ENCODE measurements around the gene FAM98A.
A peak's percentile ranks its signal among the peaks of the same experiment; 100 is the strongest.

The FAM98A gene

GRCh38 chr2:33595385-33595784 is 3.7 kb downstream of the FAM98A start:
- DNase-seq, result no peak

- DNase-seq, result no peak
These were observed 9.7 kb downstream of the FAM98A start for GRCh38 chr2:33589444-33589843.

GRCh38 chr2:33588232-33588631 is 10.9 kb downstream of the FAM98A start:
- no peak for DNase-seq

DNA sequence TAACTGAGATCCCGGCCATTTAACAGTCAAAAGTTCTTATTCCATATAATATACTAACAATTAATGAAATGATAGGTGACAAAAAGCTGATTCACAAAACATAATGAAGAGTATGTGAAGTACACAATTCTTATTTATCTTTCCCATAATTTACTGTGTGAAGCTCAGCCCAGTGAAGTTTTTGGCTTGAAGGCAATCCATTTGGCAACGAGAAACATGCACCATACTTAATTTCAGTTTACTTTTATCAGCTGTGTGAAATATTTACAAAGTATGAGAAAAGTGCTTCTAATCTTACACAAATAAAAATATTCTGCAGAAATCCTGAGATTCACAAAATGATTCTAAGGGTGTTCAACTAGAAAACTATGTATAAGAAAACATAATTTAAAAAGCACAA is 12.3 kb downstream of the FAM98A start:
- DNase-seq, result no peak

GRCh38 chr2:33583194-33583938 is 15.7 kb downstream of the FAM98A start:
- peak; percentile 12 for DNase-seq

- DNase-seq, result no peak
These were observed 17.2 kb downstream of the FAM98A start for GRCh38 chr2:33581872-33582271.

DNA sequence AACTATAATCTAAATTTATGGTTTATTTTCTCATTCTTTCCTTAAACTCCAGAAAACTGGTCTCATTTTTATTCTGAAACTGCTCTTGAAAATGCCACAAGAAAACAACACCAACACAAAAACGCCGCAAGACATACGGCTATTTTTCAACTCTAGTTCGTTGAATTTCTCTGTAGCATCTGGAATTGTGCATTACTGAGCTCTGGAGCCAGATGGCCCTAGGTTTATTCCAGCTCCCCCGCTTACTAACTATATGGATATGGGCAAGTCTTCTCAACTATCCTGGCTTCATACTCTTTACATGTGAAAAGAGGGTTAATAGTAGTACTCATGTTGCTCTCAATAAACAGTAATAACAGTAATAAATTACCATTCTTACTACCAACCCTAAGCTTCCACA is 19.9 kb downstream of the FAM98A start:
- DNase-seq, result no peak

GRCh38 chr2:33577668-33578067 is 21.4 kb downstream of the FAM98A start:
- DNase-seq, result no peak

- no peak for DNase-seq
These were observed 22.0 kb downstream of the FAM98A start for GRCh38 chr2:33577084-33577483.

DNA sequence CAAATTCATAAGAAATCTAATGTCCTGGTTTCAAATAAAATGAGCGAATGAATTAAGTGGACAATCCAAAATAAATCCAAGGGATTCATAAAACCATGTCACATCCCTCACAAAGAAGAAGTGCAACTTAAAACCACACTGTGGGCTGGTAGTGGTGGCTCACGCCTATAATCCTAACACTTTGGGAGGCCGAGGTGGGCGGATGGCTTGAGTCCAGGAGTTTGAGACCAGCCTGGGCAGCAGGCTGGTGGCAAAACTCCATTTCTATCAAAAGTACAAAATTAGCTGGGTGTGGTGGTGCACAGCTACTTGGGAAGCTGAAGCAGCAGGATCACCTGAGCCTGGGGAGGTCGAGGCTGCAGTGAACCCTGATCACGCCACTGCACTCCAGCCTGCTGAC is 25.4 kb downstream of the FAM98A start:
- DNase-seq, result no peak

- DNase-seq, result no peak
These were observed 28.4 kb downstream of the FAM98A start for GRCh38 chr2:33570681-33571080.

DNA sequence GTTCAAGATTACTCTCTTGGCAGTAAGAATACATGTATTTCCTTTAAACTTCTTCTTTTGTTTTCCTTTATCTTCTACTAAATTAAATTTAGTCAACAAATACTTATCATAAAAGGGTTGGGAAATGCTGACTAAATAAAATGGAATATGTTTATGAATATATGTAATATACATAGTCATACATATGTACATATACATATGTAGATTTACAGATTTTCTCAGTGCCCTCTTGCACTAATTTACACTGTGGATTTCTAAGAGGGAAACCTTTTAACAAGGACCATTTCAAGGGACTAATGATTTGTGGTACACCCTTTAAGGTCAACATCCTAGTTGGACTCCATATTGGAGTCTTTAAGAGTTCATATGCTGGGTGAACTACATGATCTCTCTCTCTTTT is 37.2 kb downstream of the FAM98A start:
- no peak for DNase-seq

DNA sequence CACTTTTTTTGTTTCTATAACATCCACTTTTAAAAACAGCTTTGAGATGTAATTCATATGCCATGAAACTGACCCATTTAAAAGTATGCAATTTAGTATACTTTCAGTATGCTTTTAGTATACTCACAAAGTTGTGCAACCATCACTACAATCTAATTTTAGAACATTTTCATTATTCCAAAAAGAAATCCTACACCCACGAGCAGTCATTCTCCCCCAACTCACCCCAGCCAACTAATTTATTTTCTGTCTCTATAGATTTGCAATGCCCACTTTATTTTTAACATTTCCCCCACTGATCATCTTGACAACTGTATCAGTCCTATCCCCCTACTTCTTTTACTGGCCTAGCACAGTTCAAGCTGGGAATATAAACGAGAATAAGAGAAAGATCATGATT is 39.1 kb downstream of the FAM98A start:
- DNase-seq, result no peak

DNA sequence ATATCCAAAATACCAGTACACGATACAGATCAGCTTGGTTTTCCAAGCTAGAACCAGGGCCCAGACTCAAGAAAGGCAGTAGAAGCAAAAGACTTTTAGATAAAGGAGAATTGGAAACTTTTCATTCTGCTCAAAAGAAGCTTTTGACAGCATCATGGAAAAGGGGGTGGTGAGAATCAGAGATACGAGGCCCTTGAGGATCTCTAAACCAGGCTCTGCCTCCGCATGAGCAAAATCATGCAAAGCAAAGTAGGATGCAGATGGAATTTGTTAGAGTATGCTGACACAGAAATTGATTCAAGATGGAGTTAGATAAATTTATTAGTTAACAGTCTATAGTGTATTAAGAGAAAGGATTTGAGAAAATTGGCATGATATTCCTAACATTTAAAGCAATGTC is 39.8 kb downstream of the FAM98A start:
- no peak for DNase-seq

- no peak for DNase-seq
These were observed 43.4 kb downstream of the FAM98A start for GRCh38 chr2:33555681-33556080.

DNA sequence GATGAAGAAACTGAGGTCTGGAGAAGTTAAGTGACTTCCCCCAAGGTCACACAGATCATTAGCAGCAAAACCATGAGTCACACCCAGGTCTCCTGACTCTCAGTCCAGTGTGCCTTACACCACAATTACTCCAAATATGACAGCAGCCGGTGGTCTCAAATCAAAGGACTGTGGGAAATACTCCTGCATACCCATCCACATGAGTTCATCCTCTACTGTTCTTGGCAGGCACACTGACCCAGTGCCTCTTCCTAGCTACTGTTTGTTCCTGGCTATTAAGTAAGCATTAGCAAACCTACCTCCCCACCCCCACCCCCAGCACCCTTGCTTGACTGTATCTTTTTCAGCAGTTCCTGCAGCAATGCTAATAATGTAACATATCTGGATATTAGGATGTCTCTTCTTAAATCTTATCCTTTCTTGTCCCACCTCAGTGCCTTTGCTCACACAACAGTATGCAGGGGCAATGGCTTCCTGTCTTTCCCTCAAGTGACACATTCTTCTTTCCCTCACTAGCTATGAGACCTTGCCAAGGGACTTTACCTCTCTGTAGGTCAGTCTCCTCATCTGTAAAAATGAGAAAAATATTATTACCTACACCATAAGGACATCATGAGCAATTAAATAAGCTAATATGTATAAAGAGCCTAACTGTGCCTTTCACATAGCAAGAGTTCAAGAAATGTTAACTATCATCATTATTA is 46.2 kb downstream of the FAM98A start:
- no peak for DNase-seq

DNA sequence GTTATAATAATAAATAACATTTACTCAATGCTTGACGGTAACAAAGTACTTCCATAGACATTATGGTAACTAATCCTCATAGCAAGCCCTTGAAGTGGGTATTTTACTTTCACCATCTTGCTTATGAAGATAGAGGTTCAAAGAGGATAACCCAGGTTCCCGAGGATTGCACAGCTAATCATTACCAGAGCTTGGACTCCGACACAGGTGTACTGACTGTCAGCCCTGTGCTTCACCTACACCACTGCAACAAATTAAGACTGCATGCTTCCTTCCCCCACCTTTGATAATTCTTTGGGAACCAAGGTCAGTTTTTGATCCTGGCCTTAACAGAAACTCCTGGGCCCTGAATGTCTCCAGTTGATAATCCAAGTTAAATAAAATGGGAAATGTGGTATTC is 48.9 kb downstream of the FAM98A start:
- no peak for DNase-seq

DNA sequence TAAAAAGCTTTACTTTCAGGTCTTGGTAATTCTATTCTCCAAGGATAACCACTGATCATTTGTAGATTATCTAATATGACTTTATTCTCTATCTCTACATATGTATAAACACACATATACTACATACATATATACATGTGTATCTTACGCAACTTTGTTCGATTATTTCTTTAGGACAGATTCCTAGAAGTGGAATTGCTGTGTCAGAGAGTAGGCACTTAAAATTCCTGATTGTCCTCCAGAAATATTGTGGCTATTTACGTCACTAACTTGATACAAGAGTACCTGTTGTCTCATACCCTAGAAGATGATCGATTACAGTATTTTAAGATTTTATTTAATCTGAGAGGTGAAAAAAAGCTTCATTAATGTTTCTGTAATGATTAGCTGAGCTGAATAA is 57.9 kb downstream of the FAM98A start:
- DNase-seq, result no peak

GRCh38 chr2:33535421-33535820 is 63.7 kb downstream of the FAM98A start:
- DNase-seq, result no peak
